Esophagus muscularis mucosa (tissue), 4 donors: ENCODE results near the gene TMEM132C. TPM values are rescaled to one million over a fixed set of nuclear protein-coding genes. Genes with fewer than 3 reads are reported as not detected.

ENCODE experiments used
- DNase-seq: peaks from one replicate; pipeline ENCODE4 v3.0.0-alpha.2; 2017; ENCODE audit errors: extremely low spot score
- H3K27ac ChIP-seq, 4 donors: fragments of 200-600 bp; sonication (generic); replicated peaks in 1 of 4; 1 replicate in 3 of 4; 2 replicates in 1 of 4; pipeline ENCODE4 v1.5.1; 2016 to 2019; ENCODE audit warnings: mild to moderate bottlenecking in 1 of 4
- H3K27me3 ChIP-seq, 4 donors: fragments of 200-600 bp; sonication (generic); one replicate each; pipeline versions ENCODE4 v1.5.1 to v1.6.0; 2016 to 2019
- H3K36me3 ChIP-seq, 4 donors: fragments of 200-600 bp; sonication (generic); one replicate each; pipeline ENCODE4 v1.5.1; 2016 to 2019
- H3K4me1 ChIP-seq, 4 donors: fragments of 200-600 bp; sonication (generic); one replicate each; pipeline ENCODE4 v1.5.1; 2016 to 2019
- H3K4me3 ChIP-seq, 4 donors: fragments of 200-600 bp; sonication (generic); 1 replicate in 2 of 4; 2 replicates in 2 of 4; pipeline ENCODE4 v1.5.1; 2016 to 2019; ENCODE audit warnings: mild to moderate bottlenecking in 4 of 4, moderate library complexity in 1 of 4
- H3K9me3 ChIP-seq, 4 donors: fragments of 200-600 bp; sonication (generic); 1 replicate in 3 of 4; 2 replicates in 1 of 4; pipeline ENCODE4 v1.5.1; 2016 to 2019
- CTCF ChIP-seq, 3 experiments: fragments of 200-600 bp in 2 of 3; fragments of 450-650 bp in 1 of 3; sonication (generic) in 2 of 3; IDR thresholded peaks; one replicate each; pipeline ENCODE4 v1.5.1; 2017 to 2019; ENCODE audit warnings: antibody characterized with exemption in 3 of 3, mild to moderate bottlenecking in 2 of 3, moderate library complexity in 1 of 3
- EP300 ChIP-seq: sonication (generic); formaldehyde crosslinking; IDR thresholded peaks from one replicate; pipeline ENCODE4 v1.6.1; 2017; ENCODE audit warnings: antibody characterized with exemption
- POLR2A ChIP-seq: fragments of 450-650 bp; IDR thresholded peaks from one replicate; pipeline ENCODE4 v1.6.1; 2017; ENCODE audit warnings: antibody characterized with exemption, moderate library complexity, mild to moderate bottlenecking, low read depth
- POLR2AphosphoS5 ChIP-seq, 2 donors: sonication (generic); formaldehyde crosslinking; IDR thresholded peaks; one replicate each; pipeline ENCODE4 v1.6.1; 2017; ENCODE audit warnings: antibody characterized with exemption in 2 of 2
- WGBS: methylation state at CpG from one replicate; pipeline ENCODE4 v1.1.5; 2018; 5-methylcytosine and 5-hydroxymethylcytosine counted together
- intact Hi-C: fragments of 100-400 bp; cut with DNase I; formaldehyde crosslinking; loops from one replicate; pipeline ENCODE4 v1.15.1; 2023
- total RNA-seq, 4 donors: library from RNA; depleted of rRNA; stranded (reverse); fragments of >200 nt; gene quantifications; one replicate each; pipeline versions ENCODE4 v1.1.0 to v1.2.1, GENCODE V29; 2016

Gene TMEM132C
- total RNA-seq, 4 donors from 2014 or later, result 2.9 to 3.8 (median 3.5) TPM

- 85% methylated on average over 1 of the region's 1 CpG for WGBS
- Histone ChIP-seq H3K9me3 (peaks cover 0 to 15% (median 2%) of the 10 kb centered on the region in 4 donors), H3K4me1 (no peaks in the 10 kb centered on the region), H3K36me3 (no peaks in the 10 kb centered on the region), H3K4me3 (no peak overlapping the region), H3K27me3 (no peaks in the 10 kb centered on the region), H3K27ac (no peak overlapping the region)
- TF ChIP-seq POLR2AphosphoS5 (IDR thresholded peaks at IDR 0.05) (no peak), CTCF (IDR thresholded peaks at IDR 0.05) (no peak), EP300 (no peak), POLR2A (no peak)
- no peak for DNase-seq
- intact Hi-C loops, result no loop called here
These were observed 270.7 kb downstream of the TMEM132C start for GRCh38 chr12:128537668-128538067.

- Histone ChIP-seq H3K9me3 (peaks cover 0 to 3% (median 0%) of the 10 kb centered on the region in 4 donors), H3K4me3 (no peak overlapping the region), H3K36me3 (no peaks in the 10 kb centered on the region), H3K27ac (no peak overlapping the region), H3K4me1 (no peaks in the 10 kb centered on the region), H3K27me3 (peaks cover 0 to 4% (median 0%) of the 10 kb centered on the region in 4 donors)
- 76% methylated on average over 7 of the region's 7 CpGs for WGBS
- intact Hi-C loops, result no loop called here
- TF ChIP-seq POLR2AphosphoS5 (IDR thresholded peaks at IDR 0.05) (no peak), CTCF (IDR thresholded peaks at IDR 0.05) (no peak), EP300 (no peak), POLR2A (no peak)
- no peak for DNase-seq
These were observed 275.9 kb downstream of the TMEM132C start for GRCh38 chr12:128542844-128543243.

GRCh38 chr12:128543460-128543859, 276.5 kb downstream of the TMEM132C start:
- Histone ChIP-seq H3K36me3 (no peaks in the 10 kb centered on the region), H3K27me3 (peaks cover 0 to 4% (median 0%) of the 10 kb centered on the region in 4 donors), H3K9me3 (no peaks in the 10 kb centered on the region), H3K27ac (no peak overlapping the region), H3K4me3 (no peak overlapping the region), H3K4me1 (no peaks in the 10 kb centered on the region)
- intact Hi-C loops, result no loop called here
- no peak for DNase-seq
- TF ChIP-seq EP300 (no peak), POLR2A (no peak), CTCF (IDR thresholded peaks at IDR 0.05) (no peak), POLR2AphosphoS5 (IDR thresholded peaks at IDR 0.05) (no peak)
- 73% methylated on average over 6 of the region's 6 CpGs for WGBS

GRCh38 chr12:128543971-128544370, 277.0 kb downstream of the TMEM132C start:
- no peaks in the 10 kb centered on the region for H3K4me1 ChIP-seq
- H3K27me3 ChIP-seq, result peaks cover 0 to 4% (median 0%) of the 10 kb centered on the region in 4 donors
- intact Hi-C loops, result no loop called here
- no peaks in the 10 kb centered on the region for H3K9me3 ChIP-seq
- DNase-seq, result no peak
- H3K36me3 ChIP-seq, result no peaks in the 10 kb centered on the region
- TF ChIP-seq POLR2AphosphoS5 (IDR thresholded peaks at IDR 0.05) (no peak), CTCF (IDR thresholded peaks at IDR 0.05) (no peak)
- WGBS, result 95% methylated on average over 8 of the region's 25 CpGs
- H3K27ac ChIP-seq, result no peak overlapping the region
- no peak overlapping the region for H3K4me3 ChIP-seq

- Histone ChIP-seq H3K27ac (no peak overlapping the region), H3K4me3 (no peak overlapping the region), H3K9me3 (no peaks in the 10 kb centered on the region), H3K36me3 (no peaks in the 10 kb centered on the region), H3K27me3 (peaks cover 0 to 31% (median 0%) of the 10 kb centered on the region in 4 donors), H3K4me1 (no peaks in the 10 kb centered on the region)
- no peak for DNase-seq
- 63% methylated on average over 3 of the region's 3 CpGs for WGBS
- TF ChIP-seq POLR2A, result no peak
- TF ChIP-seq CTCF (IDR thresholded peaks at IDR 0.05), result no peak
- TF ChIP-seq EP300, result no peak
- no peak for TF ChIP-seq POLR2AphosphoS5 (IDR thresholded peaks at IDR 0.05)
- intact Hi-C loops, result no loop called here
These were observed 282.0 kb downstream of the TMEM132C start for GRCh38 chr12:128548949-128549348.
